ENCODE results near the gene GPC6.

GPC6 gene

GRCh38 chr13:93727211-93728141 lies 500.9 kb downstream of the GPC6 start:
- Histone ChIP-seq H3K4me3 (ENCODE audit: low read depth, low read length) (no peak overlapping the region), H3K36me3 (peaks cover 4% of the 10 kb centered on the region), H3K27me3 (ENCODE audit: insufficient read depth, low read depth, severe bottlenecking) (no peaks in the 10 kb centered on the region), H3K27ac (no peak overlapping the region), H3K9me3 (ENCODE audit: severe bottlenecking) (no peaks in the 10 kb centered on the region)
- no peak for DNase-seq
- TF ChIP-seq, protein P1, sequence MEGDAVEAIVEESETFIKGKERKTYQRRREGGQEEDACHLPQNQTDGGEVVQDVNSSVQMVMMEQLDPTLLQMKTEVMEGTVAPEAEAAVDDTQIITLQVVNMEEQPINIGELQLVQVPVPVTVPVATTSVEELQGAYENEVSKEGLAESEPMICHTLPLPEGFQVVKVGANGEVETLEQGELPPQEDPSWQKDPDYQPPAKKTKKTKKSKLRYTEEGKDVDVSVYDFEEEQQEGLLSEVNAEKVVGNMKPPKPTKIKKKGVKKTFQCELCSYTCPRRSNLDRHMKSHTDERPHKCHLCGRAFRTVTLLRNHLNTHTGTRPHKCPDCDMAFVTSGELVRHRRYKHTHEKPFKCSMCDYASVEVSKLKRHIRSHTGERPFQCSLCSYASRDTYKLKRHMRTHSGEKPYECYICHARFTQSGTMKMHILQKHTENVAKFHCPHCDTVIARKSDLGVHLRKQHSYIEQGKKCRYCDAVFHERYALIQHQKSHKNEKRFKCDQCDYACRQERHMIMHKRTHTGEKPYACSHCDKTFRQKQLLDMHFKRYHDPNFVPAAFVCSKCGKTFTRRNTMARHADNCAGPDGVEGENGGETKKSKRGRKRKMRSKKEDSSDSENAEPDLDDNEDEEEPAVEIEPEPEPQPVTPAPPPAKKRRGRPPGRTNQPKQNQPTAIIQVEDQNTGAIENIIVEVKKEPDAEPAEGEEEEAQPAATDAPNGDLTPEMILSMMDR (IDR thresholded peaks at IDR 0.05; ENCODE audit: low read depth, low read length), result no peak

DNA sequence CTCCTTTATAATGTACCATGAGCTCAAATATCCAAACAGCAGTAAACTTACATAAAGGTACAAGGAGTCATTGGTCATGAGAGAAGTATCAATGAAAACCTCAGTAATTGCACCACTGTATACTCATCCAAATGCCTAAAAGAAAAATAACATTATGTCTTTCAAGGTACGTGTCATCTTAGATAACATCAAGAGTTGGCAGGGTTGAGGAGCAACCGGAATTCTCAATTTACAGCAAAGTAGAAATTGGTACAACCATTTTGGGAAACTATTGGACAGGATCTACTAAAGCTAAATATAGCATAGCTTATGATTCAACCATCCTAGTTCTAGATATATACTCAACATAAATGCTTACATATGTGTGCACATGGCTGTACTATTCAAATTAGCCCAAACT lies 502.8 kb downstream of the GPC6 start:
- no peak overlapping the region for H3K4me3 ChIP-seq (ENCODE audit: low read depth, low read length)
- peaks cover 4% of the 10 kb centered on the region for H3K36me3 ChIP-seq
- H3K27me3 ChIP-seq (ENCODE audit: insufficient read depth, low read depth, severe bottlenecking), result no peaks in the 10 kb centered on the region
- TF ChIP-seq, protein P1 (IDR thresholded peaks at IDR 0.05; ENCODE audit: low read depth, low read length), result no peak
- DNase-seq, result no peak
- H3K9me3 ChIP-seq (ENCODE audit: severe bottlenecking), result no peaks in the 10 kb centered on the region
- no peak overlapping the region for H3K27ac ChIP-seq

- Histone ChIP-seq H3K36me3 (peaks cover 4% of the 10 kb centered on the region), H3K27ac (no peak overlapping the region), H3K27me3 (ENCODE audit: insufficient read depth, low read depth, severe bottlenecking) (no peaks in the 10 kb centered on the region), H3K4me3 (ENCODE audit: low read depth, low read length) (no peak overlapping the region), H3K9me3 (ENCODE audit: severe bottlenecking) (no peaks in the 10 kb centered on the region)
- DNase-seq, result no peak
- TF ChIP-seq, protein P1 (IDR thresholded peaks at IDR 0.05; ENCODE audit: low read depth, low read length), result no peak
Measured at GRCh38 chr13:93730780-93731179, 504.2 kb downstream of the GPC6 start.

DNA sequence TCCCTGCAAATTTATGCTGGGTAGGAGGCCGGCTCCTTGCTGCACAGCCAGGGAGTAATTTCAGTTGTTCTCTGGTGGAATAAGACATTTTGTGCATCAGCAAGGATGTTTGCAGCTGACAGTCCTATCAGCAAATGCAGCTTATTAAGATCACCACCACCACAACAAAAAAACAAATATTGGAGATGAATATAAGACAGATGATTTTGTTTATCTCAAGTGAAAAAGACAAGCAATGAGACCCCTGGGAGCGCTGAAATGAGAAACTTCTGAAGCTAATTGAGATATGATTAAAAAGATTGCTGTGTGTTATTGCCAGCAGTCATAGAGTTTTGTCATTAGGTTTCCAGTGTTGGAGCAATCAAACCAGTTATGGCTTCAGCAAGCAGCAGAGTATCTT lies 505.6 kb downstream of the GPC6 start:
- Histone ChIP-seq H3K27ac (no peak overlapping the region), H3K9me3 (ENCODE audit: severe bottlenecking) (no peaks in the 10 kb centered on the region), H3K36me3 (peaks cover 4% of the 10 kb centered on the region), H3K27me3 (ENCODE audit: insufficient read depth, low read depth, severe bottlenecking) (no peaks in the 10 kb centered on the region), H3K4me3 (ENCODE audit: low read depth, low read length) (no peak overlapping the region)
- TF ChIP-seq, protein P1 (IDR thresholded peaks at IDR 0.05; ENCODE audit: low read depth, low read length), result no peak
- DNase-seq, result no peak

DNA sequence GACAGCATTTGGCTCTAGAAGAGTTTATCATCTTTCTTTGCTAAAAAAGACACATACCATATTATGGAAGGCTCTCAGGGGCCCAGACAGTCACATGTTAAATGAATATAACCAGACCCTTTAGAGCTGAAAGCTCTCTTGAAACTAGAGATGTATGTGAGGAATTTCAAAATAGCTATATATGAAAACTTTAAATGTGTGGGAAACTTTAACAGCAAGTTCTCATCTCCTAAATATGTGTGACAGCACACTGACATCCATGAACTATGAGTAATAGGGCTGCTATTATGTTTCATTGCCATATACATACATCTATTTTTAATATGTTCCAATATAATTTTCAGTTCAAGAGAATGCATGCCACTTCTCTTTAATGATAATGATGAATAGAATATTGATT lies 509.5 kb downstream of the GPC6 start:
- TF ChIP-seq, protein P1 (IDR thresholded peaks at IDR 0.05; ENCODE audit: low read depth, low read length), result no peak
- H3K27ac ChIP-seq, result no peak overlapping the region
- no peaks in the 10 kb centered on the region for H3K36me3 ChIP-seq
- no peaks in the 10 kb centered on the region for H3K27me3 ChIP-seq (ENCODE audit: insufficient read depth, low read depth, severe bottlenecking)
- H3K4me3 ChIP-seq (ENCODE audit: low read depth, low read length), result no peak overlapping the region
- no peaks in the 10 kb centered on the region for H3K9me3 ChIP-seq (ENCODE audit: severe bottlenecking)
- DNase-seq, result no peak
